HuH-7 (cell line): Measurements from ENCODE around the gene SACS.

Source experiments
- DNase-seq: peaks from one replicate; pipeline ENCODE4 v3.0.0; 2011; ENCODE audit warnings: low spot score

The SACS gene

DNA sequence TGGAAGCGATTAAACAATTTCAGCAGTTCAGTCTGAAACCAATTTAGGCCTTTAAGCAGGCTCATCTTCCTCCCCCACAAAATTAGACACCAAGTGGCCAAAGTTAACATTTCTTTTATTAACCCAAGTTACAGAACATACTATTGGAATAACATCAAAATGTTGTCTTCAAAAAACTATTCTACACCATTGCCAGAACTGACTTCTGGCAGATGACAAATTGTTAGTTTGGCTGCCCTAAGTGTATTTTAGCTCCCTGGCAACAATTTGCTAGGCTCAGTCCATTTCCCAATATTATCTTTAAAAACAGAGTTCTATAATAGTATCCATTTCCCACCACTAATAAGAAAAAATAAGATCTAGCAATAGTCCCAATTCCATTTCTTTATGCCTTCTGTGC, 144.9 kb downstream of the SACS start:
- no peak for DNase-seq

DNA sequence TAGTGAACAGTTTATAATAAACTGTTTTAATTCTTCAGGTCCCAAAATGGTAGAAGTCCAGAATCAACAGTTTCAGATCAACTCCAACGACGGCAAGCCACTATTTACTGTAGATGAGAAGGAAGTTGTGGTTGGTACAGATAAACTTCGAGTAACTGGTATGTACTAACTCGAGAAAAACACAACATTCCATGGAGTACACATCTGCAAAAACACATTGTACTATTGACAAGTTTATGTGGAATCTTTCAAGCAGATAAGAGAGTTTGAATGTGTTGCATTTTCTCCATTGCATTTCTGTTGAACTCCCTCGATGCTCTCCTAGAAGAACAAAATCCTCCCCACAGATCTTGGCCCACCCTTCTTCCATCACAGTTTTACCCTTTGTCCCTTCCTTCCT, 154.2 kb downstream of the SACS start:
- no peak for DNase-seq
